Measurements from ENCODE around the gene DDR1. TPM values are rescaled to one million over a fixed set of nuclear protein-coding genes. Genes with fewer than 3 reads are reported as not detected.
A peak's percentile ranks its signal among the peaks of the same experiment; 100 is the strongest.

DDR1 gene
- total RNA-seq, 2 donors from 2014 or later = 140 to 151 TPM

- peak overlapping the region; percentile 3 for H3K27ac Mint-ChIP-seq
- H3K9me3 ChIP-seq (ENCODE audit: control insufficient read depth, low read length) = no peaks in the 10 kb centered on the region
- H3K4me1 Mint-ChIP-seq = peaks cover 25% of the 10 kb centered on the region
- H3K27me3 ChIP-seq (ENCODE audit: control insufficient read depth, insufficient read depth, low read length, poor library complexity, severe bottlenecking) = no peaks in the 10 kb centered on the region
- DNase-seq = no peak
- peak overlapping the region; percentile 4 for H3K27ac ChIP-seq (ENCODE audit: low read depth, low read length)
- H3K9me3 Mint-ChIP-seq = no peaks in the 10 kb centered on the region
- H3K27me3 Mint-ChIP-seq (ENCODE audit: insufficient read depth) = no peaks in the 10 kb centered on the region
- peaks cover 39% of the 10 kb centered on the region for H3K36me3 Mint-ChIP-seq (ENCODE audit: low read depth)
- H3K9ac ChIP-seq (ENCODE audit: extremely low read depth, low read length, poor library complexity, severe bottlenecking) = no peak overlapping the region
- H3K4me3 Mint-ChIP-seq = no peak overlapping the region
- H3K36me3 ChIP-seq (ENCODE audit: control insufficient read depth, insufficient read depth, low read length) = peaks cover 40% of the 10 kb centered on the region
- H3K4me1 ChIP-seq (ENCODE audit: control insufficient read depth, insufficient read depth, low read length) = peaks cover 13% of the 10 kb centered on the region
- WGBS, 2 experiments (ENCODE audit: insufficient coverage in 1 of 2, insufficient read length in 1 of 2) = 93% methylated on average over 10 to 14 of the region's 14 CpGs
- no peak overlapping the region for H3K4me3 ChIP-seq (ENCODE audit: low read length)
- no peak for TF ChIP-seq CTCF (conservative IDR thresholded peaks at IDR 0.05)
These were observed 5.8 kb downstream of the DDR1 start for GRCh38 chr6:30889921-30890645.

DNA sequence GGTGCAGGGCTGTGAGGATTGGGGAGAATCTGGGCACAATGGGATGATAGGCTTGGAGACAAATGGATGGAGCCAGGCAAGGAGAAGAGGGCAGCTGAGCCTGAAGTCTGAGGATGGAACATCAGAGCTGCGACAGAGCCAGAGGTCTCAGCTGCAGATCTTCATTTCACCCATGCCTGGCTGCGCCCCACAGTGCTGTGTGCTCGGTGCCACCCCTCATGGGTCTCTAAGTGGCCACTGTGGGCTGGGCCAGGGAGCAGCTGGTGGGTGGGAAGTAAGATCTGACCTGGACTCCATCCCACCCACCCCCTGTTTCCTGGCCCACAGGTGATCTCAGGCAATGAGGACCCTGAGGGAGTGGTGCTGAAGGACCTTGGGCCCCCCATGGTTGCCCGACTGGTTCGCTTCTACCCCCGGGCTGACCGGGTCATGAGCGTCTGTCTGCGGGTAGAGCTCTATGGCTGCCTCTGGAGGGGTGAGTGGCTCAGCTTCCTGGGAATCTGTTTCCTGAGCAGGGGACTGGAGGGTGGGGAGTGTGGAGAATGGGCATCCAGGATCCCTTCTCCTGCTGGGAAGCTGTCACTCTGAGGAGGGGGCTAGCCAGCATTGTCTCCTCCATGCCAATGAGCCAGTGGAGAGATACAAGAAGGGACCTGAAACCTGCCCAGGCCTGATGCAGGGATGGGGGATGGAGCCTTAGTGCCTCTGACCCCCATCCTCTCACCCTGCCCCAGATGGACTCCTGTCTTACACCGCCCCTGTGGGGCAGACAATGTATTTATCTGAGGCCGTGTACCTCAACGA lies 6.5 kb downstream of the DDR1 start:
- no peaks in the 10 kb centered on the region for H3K9me3 Mint-ChIP-seq
- DNase-seq = no peak
- Histone ChIP-seq H3K4me3 (ENCODE audit: low read length) (no peak overlapping the region), H3K27me3 (ENCODE audit: control insufficient read depth, insufficient read depth, low read length, poor library complexity, severe bottlenecking) (no peaks in the 10 kb centered on the region), H3K4me1 (ENCODE audit: control insufficient read depth, insufficient read depth, low read length) (peaks cover 6% of the 10 kb centered on the region), H3K9me3 (ENCODE audit: control insufficient read depth, low read length) (no peaks in the 10 kb centered on the region), H3K36me3 (ENCODE audit: control insufficient read depth, insufficient read depth, low read length) (peaks cover 40% of the 10 kb centered on the region), H3K27ac (ENCODE audit: low read depth, low read length) (peak overlapping the region; percentile 4), H3K9ac (ENCODE audit: extremely low read depth, low read length, poor library complexity, severe bottlenecking) (no peak overlapping the region)
- no peak for TF ChIP-seq CTCF (conservative IDR thresholded peaks at IDR 0.05)
- H3K27ac Mint-ChIP-seq = peak overlapping the region; percentile 3
- H3K27me3 Mint-ChIP-seq (ENCODE audit: insufficient read depth) = no peaks in the 10 kb centered on the region
- peaks cover 45% of the 10 kb centered on the region for H3K36me3 Mint-ChIP-seq (ENCODE audit: low read depth)
- 91% methylated on average over 9 to 12 of the region's 12 CpGs for WGBS, 2 experiments (ENCODE audit: insufficient coverage in 1 of 2, insufficient read length in 1 of 2)
- H3K4me3 Mint-ChIP-seq = no peak overlapping the region
- peaks cover 17% of the 10 kb centered on the region for H3K4me1 Mint-ChIP-seq

- peaks cover 12% of the 10 kb centered on the region for H3K4me1 Mint-ChIP-seq
- no peak overlapping the region for H3K27ac Mint-ChIP-seq
- H3K4me3 Mint-ChIP-seq = no peak overlapping the region
- no peaks in the 10 kb centered on the region for H3K9me3 ChIP-seq (ENCODE audit: control insufficient read depth, low read length)
- H3K9me3 Mint-ChIP-seq = no peaks in the 10 kb centered on the region
- WGBS, 2 experiments (ENCODE audit: insufficient coverage in 1 of 2, insufficient read length in 1 of 2) = 94% methylated on average over 4 of the region's 4 CpGs; no CpG with 5 or more reads in 1 of the 2 experiments
- no peak overlapping the region for H3K27ac ChIP-seq (ENCODE audit: low read depth, low read length)
- no peak for DNase-seq
- peaks cover 40% of the 10 kb centered on the region for H3K36me3 ChIP-seq (ENCODE audit: control insufficient read depth, insufficient read depth, low read length)
- H3K4me1 ChIP-seq (ENCODE audit: control insufficient read depth, insufficient read depth, low read length) = peaks cover 2% of the 10 kb centered on the region
- no peak overlapping the region for H3K9ac ChIP-seq (ENCODE audit: extremely low read depth, low read length, poor library complexity, severe bottlenecking)
- H3K36me3 Mint-ChIP-seq (ENCODE audit: low read depth) = peaks cover 50% of the 10 kb centered on the region
- H3K27me3 ChIP-seq (ENCODE audit: control insufficient read depth, insufficient read depth, low read length, poor library complexity, severe bottlenecking) = no peaks in the 10 kb centered on the region
- no peak for TF ChIP-seq CTCF (conservative IDR thresholded peaks at IDR 0.05)
- H3K4me3 ChIP-seq (ENCODE audit: low read length) = no peak overlapping the region
- H3K27me3 Mint-ChIP-seq (ENCODE audit: insufficient read depth) = no peaks in the 10 kb centered on the region
These were observed 7.1 kb downstream of the DDR1 start for GRCh38 chr6:30891450-30891723.
